Measurements from ENCODE around the gene CALHM3.

CALHM3 gene

DNA sequence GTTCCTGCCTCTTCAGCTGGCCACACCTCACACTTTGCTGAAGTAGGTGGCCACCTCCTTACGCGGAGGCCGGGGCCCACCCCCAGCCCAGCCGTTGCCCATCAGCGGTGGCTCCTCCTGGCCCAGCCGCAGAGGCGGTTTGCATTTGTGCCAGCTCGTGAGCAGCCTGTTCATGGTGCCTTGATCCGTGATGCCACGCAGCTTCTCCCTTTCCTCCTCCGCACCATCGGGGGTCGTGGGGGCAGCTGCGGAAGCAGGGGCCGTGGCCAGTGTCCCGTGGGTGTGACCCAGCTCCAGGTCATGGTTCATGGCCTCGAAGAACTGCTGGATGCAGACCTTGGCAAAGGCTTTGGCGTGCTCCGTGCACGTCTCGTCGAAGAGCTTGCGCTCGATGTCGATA lies 23.8 kb downstream of the CALHM3 start:
- TF ChIP-seq, protein P1, sequence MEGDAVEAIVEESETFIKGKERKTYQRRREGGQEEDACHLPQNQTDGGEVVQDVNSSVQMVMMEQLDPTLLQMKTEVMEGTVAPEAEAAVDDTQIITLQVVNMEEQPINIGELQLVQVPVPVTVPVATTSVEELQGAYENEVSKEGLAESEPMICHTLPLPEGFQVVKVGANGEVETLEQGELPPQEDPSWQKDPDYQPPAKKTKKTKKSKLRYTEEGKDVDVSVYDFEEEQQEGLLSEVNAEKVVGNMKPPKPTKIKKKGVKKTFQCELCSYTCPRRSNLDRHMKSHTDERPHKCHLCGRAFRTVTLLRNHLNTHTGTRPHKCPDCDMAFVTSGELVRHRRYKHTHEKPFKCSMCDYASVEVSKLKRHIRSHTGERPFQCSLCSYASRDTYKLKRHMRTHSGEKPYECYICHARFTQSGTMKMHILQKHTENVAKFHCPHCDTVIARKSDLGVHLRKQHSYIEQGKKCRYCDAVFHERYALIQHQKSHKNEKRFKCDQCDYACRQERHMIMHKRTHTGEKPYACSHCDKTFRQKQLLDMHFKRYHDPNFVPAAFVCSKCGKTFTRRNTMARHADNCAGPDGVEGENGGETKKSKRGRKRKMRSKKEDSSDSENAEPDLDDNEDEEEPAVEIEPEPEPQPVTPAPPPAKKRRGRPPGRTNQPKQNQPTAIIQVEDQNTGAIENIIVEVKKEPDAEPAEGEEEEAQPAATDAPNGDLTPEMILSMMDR (IDR thresholded peaks at IDR 0.05; ENCODE audit: low read length, missing control alignments): no peak
- H3K4me3 ChIP-seq (replicated peaks; ENCODE audit: low read depth, low read length): no peak overlapping the region
- DNase-seq (ENCODE audit: low read depth): no peak

DNA sequence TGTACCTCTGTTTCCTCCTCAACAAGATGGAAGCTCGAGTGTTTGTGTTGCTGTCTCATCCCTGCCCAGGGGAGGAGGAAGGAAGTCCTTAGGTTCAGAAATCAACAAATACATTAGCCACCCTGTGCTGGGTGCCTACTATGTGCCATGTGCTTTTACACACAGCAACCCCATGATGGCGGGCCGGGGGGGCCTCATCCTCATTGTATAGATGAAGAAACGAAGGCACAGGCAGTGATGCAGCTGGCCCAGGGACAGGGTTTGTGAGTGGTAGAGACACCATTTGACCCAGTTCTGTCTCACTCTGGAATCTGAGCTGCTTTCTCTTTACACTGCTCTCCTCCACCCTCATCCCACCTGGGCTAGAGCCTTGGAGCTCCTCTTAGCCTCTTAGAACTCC lies 25.0 kb downstream of the CALHM3 start:
- H3K4me3 ChIP-seq (replicated peaks; ENCODE audit: low read depth, low read length): no peak overlapping the region
- TF ChIP-seq, protein P1 (IDR thresholded peaks at IDR 0.05; ENCODE audit: low read length, missing control alignments): no peak
- DNase-seq (ENCODE audit: low read depth): no peak

DNA sequence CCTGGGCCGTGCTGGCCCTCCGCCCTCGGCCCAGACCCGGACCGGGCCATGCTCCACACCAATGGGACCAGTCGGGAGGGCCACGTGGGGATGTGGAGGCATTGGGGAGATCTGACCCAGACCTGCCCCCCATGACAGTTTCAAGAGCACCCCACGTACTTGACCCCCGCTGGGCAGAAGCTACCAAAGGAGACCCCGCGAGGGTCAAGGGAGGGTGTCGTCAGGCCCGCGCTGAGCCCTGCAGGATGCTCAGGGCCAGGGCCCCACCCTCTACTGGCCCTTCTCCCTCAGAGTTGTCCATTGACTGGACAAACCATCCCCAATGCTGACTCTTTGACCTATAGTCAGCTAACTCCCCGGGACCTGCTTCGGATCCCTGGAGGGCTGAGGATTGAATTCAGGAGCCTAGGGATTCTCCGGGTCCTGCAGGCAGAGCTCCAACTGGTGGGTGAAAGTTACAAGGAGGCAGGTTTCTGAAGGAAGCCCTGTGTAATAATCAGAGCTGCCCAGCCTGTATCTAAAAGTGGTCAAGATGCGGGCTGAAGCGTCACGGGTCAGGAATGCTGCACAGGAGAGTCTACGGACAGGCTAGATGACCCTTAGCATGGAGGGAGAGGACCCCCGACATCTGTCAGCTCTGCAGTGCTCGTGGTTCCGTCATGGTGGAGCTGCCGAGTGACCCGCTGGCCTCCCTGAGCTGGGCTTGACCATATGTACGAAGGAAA lies 26.4 kb downstream of the CALHM3 start:
- H3K4me3 ChIP-seq (replicated peaks; ENCODE audit: low read depth, low read length): peak overlapping the region; percentile 74
- TF ChIP-seq, protein P1 (IDR thresholded peaks at IDR 0.05; ENCODE audit: low read length, missing control alignments): no peak
- no peak for DNase-seq (ENCODE audit: low read depth)

DNA sequence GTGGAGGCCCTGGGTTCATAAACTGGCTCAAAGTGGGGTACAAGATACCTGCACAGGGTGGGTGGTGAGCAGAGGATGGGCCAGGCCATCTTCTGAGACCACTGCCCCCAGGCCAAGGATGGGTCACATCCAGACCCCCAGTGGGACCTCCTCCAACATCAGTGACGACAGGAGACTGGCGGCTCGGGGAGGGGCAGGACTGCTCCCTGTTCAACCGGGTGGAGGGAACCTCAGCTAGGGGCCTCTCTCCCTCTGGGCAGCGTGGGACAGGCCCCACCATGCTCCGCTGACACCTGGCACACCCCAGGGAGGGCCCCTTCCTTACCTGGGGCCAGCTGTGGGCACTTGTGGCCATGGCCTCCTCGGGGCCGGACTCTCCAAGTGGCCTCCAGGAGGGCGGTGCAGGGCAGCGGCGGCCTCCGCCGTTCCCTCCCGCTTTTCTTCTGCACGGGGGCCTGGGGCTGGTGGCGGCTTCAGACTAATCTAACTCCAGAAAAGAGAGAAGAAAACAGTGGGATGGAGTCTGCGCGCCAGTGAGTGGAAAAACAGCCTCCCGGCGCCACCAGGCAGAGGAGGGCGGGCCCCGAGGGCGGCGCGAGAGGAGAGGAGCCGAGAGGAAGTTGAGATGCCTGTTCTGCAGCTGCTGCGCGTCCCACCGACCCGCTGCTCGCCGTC lies 27.1 kb downstream of the CALHM3 start, which contains the start of gene CALHM2:
Gene CALHM2, minus strand, starts transcription at position 540 of the 675 bp plus-strand sequence. CDS start 2,429 bp downstream, outside the sequence.
- peak; percentile 57 for DNase-seq (ENCODE audit: low read depth)
- TF ChIP-seq, protein P1 (IDR thresholded peaks at IDR 0.05; ENCODE audit: low read length, missing control alignments): no peak
- peak within 1 kb of the TSS; percentile 74 for H3K4me3 ChIP-seq (replicated peaks; ENCODE audit: low read depth, low read length)

DNA sequence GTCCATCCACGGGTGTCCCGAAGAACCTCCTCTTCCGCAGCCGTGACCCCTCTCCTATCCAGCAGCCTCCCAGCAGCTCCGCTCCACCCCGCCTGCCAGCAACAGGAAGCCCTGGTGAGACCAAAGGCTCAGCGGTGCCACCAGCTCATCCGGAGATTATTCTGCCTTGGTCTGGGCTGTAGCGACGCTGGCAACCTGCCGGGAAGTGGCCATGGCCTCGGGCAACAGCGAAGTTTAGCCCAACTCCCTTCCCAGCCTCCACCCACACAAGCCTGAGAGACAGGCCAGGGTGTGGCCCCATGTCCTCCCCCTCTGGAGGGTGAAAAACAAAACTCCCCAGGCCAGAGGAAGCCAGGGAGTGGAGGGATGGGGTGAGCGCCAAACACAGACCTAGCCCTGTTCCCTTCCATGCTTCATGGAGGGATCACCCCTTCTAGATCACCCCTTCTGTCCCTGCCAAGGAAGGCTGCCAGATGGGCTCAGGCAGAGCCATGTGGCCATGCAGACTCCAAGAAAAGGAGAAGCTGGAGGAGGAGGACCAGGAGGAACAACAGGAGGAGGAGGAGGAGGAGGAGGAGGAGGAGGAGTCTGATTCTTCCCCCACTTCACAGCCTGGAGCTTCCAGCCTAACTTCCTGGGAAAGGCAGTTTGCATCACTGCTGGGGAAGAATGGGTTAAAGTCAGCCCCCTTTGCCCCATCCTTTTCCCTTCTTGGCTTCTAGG lies 27.8 kb downstream of the CALHM3 start:
- peak; percentile 42 for DNase-seq (ENCODE audit: low read depth)
- TF ChIP-seq, protein P1 (IDR thresholded peaks at IDR 0.05; ENCODE audit: low read length, missing control alignments): no peak
- H3K4me3 ChIP-seq (replicated peaks; ENCODE audit: low read depth, low read length): peak overlapping the region; percentile 74

DNA sequence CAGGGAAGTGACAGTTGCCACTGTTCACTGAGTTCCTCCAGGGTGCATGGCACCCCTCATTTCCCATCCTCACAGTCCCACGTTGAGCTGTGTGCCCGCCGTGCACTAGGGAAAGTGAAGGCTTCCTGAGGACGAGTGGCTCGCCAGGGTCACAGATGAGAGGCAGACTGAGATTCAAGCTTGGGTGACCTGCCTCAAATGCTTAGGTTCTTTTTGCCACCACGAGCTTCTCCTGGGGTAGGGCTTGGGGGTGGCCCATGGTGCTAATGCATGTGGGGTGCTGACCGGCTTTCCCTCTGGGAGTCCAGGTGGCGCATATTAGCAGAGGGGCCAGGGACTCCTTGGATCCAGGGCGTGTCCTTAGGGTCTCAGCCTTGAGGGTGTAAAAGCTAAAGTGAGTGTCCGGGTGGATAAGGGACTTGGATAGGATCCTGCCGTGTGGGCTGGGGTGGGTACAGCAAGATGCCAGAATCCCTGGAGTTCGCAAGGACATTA lies 28.8 kb downstream of the CALHM3 start:
- no peak for DNase-seq (ENCODE audit: low read depth)
- TF ChIP-seq, protein P1 (IDR thresholded peaks at IDR 0.05; ENCODE audit: low read length, missing control alignments): no peak
- H3K4me3 ChIP-seq (replicated peaks; ENCODE audit: low read depth, low read length): peak overlapping the region; percentile 74
